HuH-7 (cell line): Measurements from ENCODE around the gene PBX3.
A peak's percentile ranks its signal among the peaks of the same experiment; 100 is the strongest.

Experiments
- DNase-seq: peaks from one replicate; pipeline ENCODE4 v3.0.0; 2011; ENCODE audit warnings: low spot score

Gene PBX3

GRCh38 chr9:125747053-125747764, at the start of gene PBX3:
PBX3 (plus strand) TSS chr9:125747373.
- DNase-seq = peak; percentile 45

GRCh38 chr9:125699870-125700269, 47.3 kb upstream of the PBX3 start:
- no peak for DNase-seq

GRCh38 chr9:125700791-125701190, 46.4 kb upstream of the PBX3 start:
- DNase-seq = no peak

- DNase-seq = no peak
These were observed 45.8 kb upstream of the PBX3 start for GRCh38 chr9:125701351-125701750.

GRCh38 chr9:125703662-125704061, 43.5 kb upstream of the PBX3 start:
- no peak for DNase-seq

- no peak for DNase-seq
These were observed 41.3 kb upstream of the PBX3 start for GRCh38 chr9:125705893-125706292.

GRCh38 chr9:125706651-125707471, 40.3 kb upstream of the PBX3 start, which contains the start of gene MAPKAP1:
MAPKAP1 (minus strand) TSS chr9:125707208; CDS start chr9:125672574, 34,634 bp downstream.
- peak; percentile 93 for DNase-seq

GRCh38 chr9:125707472-125707804, 39.7 kb upstream of the PBX3 start:
- no peak for DNase-seq

- DNase-seq = no peak
These were observed 20.6 kb upstream of the PBX3 start for GRCh38 chr9:125726456-125727132.

GRCh38 chr9:125730168-125730567, 17.0 kb upstream of the PBX3 start:
- no peak for DNase-seq

GRCh38 chr9:125732562-125732961, 14.6 kb upstream of the PBX3 start:
- DNase-seq = peak; percentile 16

- DNase-seq = no peak
These were observed 7.7 kb upstream of the PBX3 start for GRCh38 chr9:125739436-125739835.

- DNase-seq = no peak
These were observed 4.5 kb upstream of the PBX3 start for GRCh38 chr9:125742657-125743056.

GRCh38 chr9:125743682-125744428, 3.3 kb upstream of the PBX3 start:
- no peak for DNase-seq

GRCh38 chr9:125744616-125745015, 2.6 kb upstream of the PBX3 start:
- no peak for DNase-seq

GRCh38 chr9:125745018-125745417, 2.2 kb upstream of the PBX3 start:
- DNase-seq = no peak

- DNase-seq = no peak
These were observed 1.5 kb upstream of the PBX3 start for GRCh38 chr9:125745682-125746016.

GRCh38 chr9:125746017-125746773, 978 bp upstream of the PBX3 start:
- peak; percentile 93 for DNase-seq

- no peak for DNase-seq
These were observed 460 bp upstream of the PBX3 start for GRCh38 chr9:125746774-125747052.

GRCh38 chr9:125747765-125748445, 732 bp downstream of the PBX3 start:
- peak; percentile 32 for DNase-seq

GRCh38 chr9:125748446-125749099, 1.4 kb downstream of the PBX3 start:
- no peak for DNase-seq
